HG03354 (cell line): Measurements from ENCODE around the gene LRIT3.

Experiments
- ATAC-seq: cut with Tn5 transposase; IDR thresholded peaks from one replicate; pipeline ENCODE4 v1.9.1; 2021; ENCODE audit warnings: mild to moderate bottlenecking; ENCODE audit not compliant: unreplicated experiment, poor library complexity, severe bottlenecking

LRIT3 gene

DNA sequence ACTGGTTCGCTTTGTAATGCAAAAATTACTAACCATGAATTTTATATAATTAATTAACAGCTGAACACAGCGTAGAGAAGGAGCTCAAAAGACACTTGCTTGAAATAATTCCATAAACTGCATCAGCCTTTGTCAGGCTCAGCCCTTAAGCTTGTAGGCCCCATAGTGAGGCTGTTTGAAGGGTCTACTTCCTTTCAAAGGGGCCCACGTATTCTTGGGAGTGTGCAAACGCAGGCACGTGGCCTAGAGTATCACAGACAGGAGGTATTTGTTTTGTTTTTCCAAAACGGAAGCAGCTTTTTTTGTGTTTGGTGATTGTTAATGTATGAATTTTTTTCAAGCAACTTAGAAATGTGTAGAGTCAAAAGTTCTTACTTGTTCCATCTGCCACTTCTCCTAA is 39.2 kb downstream of the LRIT3 start:
- ATAC-seq: no peak

DNA sequence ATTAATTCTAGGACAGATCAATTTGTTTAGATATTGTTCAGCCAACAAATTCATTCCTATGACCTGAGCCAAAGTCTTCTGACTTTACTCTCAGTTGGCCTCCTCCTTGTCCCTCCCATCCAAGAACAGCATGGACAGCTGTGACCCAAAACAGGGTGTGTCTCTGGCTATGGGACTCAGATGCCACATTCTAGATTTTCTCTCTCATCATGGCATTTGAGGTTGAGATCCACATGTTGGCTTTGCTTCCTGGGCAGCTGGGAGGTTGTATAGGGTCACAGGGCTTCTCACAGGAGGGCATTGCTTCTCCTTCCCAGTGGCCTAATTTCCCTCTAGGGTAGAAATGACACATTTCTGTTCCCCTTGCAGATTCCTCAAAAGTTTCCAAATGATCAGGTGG is 42.2 kb downstream of the LRIT3 start:
- ATAC-seq: no peak

DNA sequence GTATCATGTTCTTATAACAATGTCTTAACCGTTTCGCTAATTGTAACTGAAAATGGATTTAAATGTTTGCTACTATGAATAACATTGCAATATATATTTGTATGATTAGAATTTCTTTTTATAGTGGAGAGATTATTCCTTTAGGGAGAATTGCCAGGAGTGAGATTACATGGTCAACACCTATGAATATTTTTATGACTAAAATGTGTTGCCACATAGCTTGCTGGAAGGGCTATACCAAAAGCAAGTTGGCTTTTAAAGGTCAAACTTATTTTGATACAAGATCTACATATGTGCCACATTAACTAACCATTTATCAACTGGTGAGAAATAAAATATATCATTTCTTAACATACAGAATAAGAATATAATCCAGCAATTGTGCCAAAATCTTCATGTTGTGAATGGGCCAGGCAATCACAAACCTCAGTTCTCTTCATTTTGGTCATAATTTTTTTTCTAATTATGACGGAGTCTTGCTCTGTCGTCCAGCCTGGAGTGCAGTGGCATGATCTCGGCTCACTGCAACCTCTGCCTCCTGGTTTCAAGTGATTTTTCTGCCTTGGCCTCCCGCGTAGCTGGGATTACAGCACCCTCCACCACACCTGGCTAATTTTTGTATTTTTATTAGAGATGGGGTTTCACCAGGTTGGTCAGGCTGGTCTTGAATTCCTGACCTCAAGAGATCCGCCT is 54.8 kb downstream of the LRIT3 start:
- no peak for ATAC-seq

DNA sequence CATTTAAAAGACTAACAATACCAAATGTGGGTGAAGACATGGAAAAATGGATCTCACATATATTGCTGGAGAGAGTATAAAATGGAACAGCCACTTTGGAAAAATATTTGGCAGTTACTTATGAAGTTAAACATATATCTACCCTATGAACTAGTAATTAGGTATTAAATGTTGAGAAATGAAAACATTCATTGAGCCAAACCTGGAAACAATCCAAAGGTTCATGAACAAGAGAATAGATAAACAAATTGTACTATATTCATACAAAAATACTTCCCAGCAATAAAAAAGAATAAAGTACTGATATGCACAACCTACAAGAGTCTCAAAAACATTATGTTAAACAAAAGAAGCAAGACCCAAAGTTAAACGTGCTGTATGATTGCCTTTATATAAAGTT is 60.8 kb downstream of the LRIT3 start:
- ATAC-seq: no peak

DNA sequence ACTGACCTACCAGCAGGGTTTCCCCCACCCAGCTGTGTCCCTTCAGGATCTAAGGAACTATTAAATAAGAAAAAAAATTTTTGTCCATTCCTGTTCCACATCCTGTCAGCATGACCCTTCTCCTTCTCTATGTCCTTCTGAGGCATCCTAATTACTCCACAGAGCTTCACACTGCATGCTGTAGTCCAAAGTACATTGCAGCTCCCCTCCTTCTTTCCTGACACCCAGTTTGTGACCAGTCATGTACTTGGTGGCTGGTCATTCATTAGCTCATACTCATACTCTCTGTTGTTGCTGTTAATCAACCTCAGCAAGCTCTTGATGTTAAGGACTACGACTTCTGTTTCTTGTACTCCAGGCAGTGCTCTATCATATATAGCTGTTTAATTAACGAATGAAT is 62.3 kb downstream of the LRIT3 start:
- ATAC-seq: no peak

DNA sequence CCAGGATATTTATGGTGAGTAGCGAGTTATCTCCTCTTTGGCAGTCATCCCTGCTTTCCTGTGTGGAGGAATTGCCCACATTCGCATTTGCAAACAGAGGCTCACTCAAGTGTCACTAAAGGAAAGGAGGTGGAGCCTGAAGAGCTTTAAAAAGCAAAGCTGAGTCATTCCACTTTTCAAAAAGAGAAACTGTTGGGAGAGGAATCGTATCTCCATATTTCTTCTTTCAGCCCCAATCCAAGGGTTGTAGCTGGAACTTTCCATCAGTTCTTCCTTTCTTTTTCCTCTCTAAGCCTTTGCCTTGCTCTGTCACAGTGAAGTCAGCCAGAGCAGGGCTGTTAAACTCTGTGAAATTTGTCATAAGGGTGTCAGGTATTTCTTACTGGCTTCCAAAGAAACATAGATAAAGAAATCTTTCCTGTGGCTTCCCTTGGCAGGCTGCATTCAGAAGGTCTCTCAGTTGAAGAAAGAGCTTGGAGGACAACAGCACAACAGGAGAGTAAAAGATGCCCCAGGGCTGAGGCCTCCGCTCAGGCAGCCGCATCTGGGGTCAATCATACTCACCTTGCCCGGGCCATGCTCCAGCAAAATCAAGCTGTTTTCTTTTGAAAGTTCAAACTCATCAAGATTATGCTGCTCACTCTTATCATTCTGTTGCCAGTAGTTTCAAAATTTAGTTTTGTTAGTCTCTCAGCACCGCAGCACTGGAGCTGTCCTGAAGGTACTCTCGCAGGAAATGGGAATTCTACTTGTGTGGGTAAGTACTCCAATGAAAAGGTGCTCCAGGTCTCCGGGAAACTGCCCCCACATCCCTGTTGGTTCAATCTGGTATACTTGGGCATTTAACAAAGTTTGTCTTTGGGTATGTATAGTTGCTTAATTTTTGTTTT is 65.0 kb downstream of the LRIT3 start, which contains the start of gene EGF:
Gene EGF (plus strand): TSS at position 178 of the 890 bp plus-strand sequence. CDS start 453 bp downstream, at position 631.
- ATAC-seq: no peak

DNA sequence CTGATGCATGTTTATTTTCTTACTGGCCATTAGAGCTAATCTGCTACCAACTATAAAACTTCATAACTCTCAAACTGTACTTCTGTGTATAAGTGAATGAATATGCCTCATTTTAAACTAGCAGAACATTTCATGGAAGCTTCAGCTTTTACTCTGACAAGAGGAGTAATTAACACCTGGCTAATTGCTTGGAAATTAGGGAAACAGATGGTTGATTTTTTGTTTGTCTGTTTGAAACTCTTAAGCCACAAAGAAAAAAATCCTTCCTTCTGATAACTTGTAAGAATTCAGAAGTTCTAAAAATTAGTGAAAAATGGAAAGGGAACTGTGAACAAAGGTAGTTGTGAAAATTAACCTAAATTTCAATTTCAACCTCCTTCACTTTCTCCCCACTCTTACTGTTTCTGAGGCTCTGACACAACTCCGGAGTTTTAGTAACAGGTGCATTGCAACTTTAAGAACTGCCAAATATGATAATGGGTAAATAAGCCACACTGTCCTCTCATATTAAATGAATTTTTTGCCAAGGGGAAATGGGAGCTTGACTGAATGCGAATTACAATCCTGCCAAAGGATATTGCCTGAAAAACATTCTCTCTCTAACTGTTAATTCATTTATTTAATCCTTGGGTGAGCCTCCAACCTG is 65.8 kb downstream of the LRIT3 start:
- no peak for ATAC-seq

DNA sequence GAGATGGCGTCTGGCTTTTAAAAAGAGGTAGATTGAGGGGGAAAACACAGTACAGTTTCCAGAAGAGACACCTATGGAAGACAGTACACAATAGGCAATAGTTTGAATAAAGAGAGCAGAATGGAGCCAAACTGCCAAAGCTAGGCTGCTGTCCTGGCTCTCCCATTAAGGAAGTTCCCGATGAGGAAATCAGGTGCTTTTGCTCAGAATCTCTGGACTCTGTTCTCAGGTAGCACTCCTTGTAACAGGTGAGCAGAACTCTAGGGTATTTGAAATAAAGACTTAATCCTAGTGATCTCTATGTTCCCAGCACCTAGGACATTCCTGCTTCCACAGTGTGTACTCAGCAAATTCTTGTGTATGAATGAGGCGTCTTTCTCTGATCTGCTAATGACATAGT is 66.4 kb downstream of the LRIT3 start:
- no peak for ATAC-seq

DNA sequence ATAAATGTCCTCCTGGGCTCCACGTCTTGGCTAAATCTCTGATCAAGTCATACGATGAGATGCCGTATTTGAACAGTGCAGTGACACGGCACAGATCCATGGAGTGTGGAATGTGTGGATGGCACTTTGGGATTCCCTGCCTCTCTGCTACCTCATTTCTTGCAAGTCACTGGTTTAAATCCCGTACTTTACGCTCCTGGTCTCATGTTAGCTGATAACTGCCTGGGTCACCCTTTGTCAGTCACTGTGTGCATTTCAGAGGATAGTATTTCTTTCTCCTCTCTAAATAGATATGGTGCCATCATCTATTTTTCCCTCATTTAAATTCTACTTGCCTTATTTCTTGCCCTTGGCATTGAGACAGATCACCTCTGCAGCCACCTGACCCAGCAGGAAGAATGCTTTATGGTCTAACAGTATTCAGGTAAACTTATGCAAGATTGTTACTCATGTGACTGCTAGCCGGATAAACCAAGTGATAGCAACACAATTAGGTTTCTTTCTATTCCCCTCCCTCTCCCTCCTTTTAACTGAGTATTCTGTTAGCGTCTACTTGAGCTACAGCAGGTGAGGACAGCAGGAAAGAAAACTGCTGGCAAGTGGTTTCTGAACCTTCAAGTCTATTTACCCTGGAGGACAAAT is 67.6 kb downstream of the LRIT3 start:
- ATAC-seq: no peak

DNA sequence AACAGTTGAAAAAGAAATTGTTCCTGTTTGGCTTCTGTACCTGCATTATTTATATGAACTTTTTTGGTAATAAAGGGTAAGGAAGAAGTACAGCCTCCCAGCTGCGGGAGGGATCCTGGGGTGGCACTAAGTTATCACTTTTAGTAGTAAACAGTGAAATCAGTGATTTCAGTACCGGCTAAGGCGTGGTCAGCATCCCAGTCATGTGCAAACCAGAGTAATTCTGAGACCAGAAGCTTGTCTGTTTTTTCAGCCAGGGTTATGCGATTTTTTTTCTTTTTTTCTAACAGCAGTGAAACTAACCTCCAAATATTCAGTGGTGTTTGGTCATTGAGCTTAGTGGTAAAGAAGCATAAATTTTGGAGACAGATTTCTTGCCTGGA is 68.1 kb downstream of the LRIT3 start:
- ATAC-seq: no peak

DNA sequence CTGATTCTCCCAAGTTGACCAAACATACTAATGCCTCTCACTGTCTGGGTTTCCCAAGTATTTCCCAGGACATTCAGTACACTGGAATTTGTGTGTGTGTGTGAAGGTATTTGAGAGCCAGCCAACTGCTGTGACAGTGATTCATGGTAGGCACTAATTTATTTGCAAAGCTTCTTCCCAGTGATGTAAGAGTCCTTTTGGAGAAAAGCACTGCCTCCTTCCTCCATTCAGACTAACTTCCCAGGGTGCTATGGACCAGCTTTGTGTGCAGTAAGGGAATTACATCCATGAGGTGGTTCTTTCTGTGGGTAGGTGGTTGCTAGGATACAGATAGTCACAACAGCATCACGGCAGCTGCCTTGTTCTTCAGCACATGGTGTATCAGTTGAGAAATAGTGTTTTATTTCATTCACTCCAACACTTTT is 73.5 kb downstream of the LRIT3 start:
- no peak for ATAC-seq
